ENCODE data around the gene NOS1.

GRCh38 chr12:117395766-117396165 is 34.3 kb upstream of the NOS1 start:
- TF ChIP-seq POLR2AphosphoS5 (IDR thresholded peaks at IDR 0.05) (no peak), CTCF (IDR thresholded peaks at IDR 0.05) (no peak)

Data from transverse colon (tissue), 4 donors.